A549 (cell line): ENCODE results near the gene COG8. TPM values are rescaled to one million over a fixed set of nuclear protein-coding genes. Genes with fewer than 3 reads are reported as not detected.
"Not testable (repeated sequence)": the region's sequence is repeated elsewhere in the genome, so short reads cannot be mapped to it uniquely, and the experiment has no call there.

Experiments used
- ATAC-seq, 2 experiments: fragments of 200-7000 bp in 1 of 2; fragments of >200 bp in 1 of 2; cut with Nextera tagmentation in 1 of 2; cut with Tn5 transposase in 1 of 2; 3 replicates each; pipeline versions ENCODE4 v1.8.0 to v1.9.1; 2018 to 2020; ENCODE audit warnings: mild to moderate bottlenecking in 1 of 2, moderate library complexity in 1 of 2
- CTCF ChIA-PET: fragments of 300-600 bp; sonication (Branson Sonifier 250); formaldehyde crosslinking; extraction: SDS; loops from one replicate; lab custom pipeline; 2021; ENCODE audit warnings: antibody characterized with exemption, inconsistent platforms; lab: Yijun Ruan, JAX
- POLR2A ChIA-PET: fragments of 350-600 bp; formaldehyde crosslinking; extraction: SDS; loops from one replicate; lab custom pipeline; 2021; ENCODE audit warnings: antibody characterized with exemption, inconsistent platforms; lab: Yijun Ruan, JAX
- DNase-seq, 2 experiments: peaks; one replicate each; pipeline versions ENCODE4 v3.0.0 to v3.0.0-alpha.2; 2011 to 2016; ENCODE audit warnings: low read depth in 1 of 2, low spot score in 1 of 2
- FAIRE-seq: peaks from 2 replicates; lab custom pipeline; 2011; peaks lifted over from hg19 to GRCh38; lab: Jason Lieb, UNC
- H3K27ac ChIP-seq, 2 experiments: fragments of >200 bp; sonication (Bioruptor Twin); formaldehyde crosslinking; 3 replicates each; pipeline ENCODE4 v1.5.1; 2016 to 2017
- H3K4me1 ChIP-seq: fragments of >200 bp; sonication (Bioruptor Twin); formaldehyde crosslinking; 3 replicates; pipeline ENCODE4 v1.6.1; 2016
- H3K4me2 ChIP-seq: fragments of >200 bp; sonication (Bioruptor Twin); formaldehyde crosslinking; 3 replicates; pipeline ENCODE4 v1.6.1; 2016
- H3K4me3 ChIP-seq: fragments of >200 bp; sonication (Bioruptor Twin); formaldehyde crosslinking; 3 replicates; pipeline ENCODE4 v1.5.1; 2016
- H3K9me3 ChIP-seq: fragments of >200 bp; sonication (Bioruptor Twin); formaldehyde crosslinking; 3 replicates; pipeline ENCODE4 v1.6.1; 2016
- ATOH8 ChIP-seq: fragments of 250-450 bp; sonication (Bioruptor Pico); IDR thresholded peaks from 2 replicates; pipeline ENCODE4 v1.5.0; 2020; ENCODE audit warnings: low read depth, mild to moderate bottlenecking, moderate library complexity
- BCL3 ChIP-seq: fragments of >200 bp; sonication (Bioruptor Twin); formaldehyde crosslinking; IDR thresholded peaks from 3 replicates; pipeline ENCODE4 v1.6.1; 2016
- CBX2 ChIP-seq: fragments of 200-600 bp; sonication (generic); IDR thresholded peaks from 2 replicates; pipeline ENCODE4 v1.6.1; 2016; ENCODE audit warnings: low read depth, mild to moderate bottlenecking, borderline replicate concordance
- CHD4 ChIP-seq: fragments of 200-600 bp; sonication (generic); IDR thresholded peaks from 2 replicates; pipeline ENCODE4 v1.6.1; 2016; ENCODE audit warnings: antibody characterized with exemption, mild to moderate bottlenecking, borderline replicate concordance
- FOSL2 ChIP-seq, 2 experiments: fragments of 450-650 bp in 1 of 2; fragments of >200 bp in 1 of 2; sonication (Bioruptor Twin) in 1 of 2; formaldehyde crosslinking; IDR thresholded peaks; 2 replicates each; pipeline versions ENCODE4 v1.5.0 to v1.6.1; 2016 to 2020; ENCODE audit warnings: mild to moderate bottlenecking in 1 of 2, moderate library complexity in 1 of 2
- FOXS1 ChIP-seq: fragments of 250-450 bp; sonication (Bioruptor Pico); IDR thresholded peaks from 2 replicates; pipeline ENCODE4 v1.5.0; 2020; ENCODE audit warnings: mild to moderate bottlenecking, moderate library complexity
- GATA3 ChIP-seq: IDR thresholded peaks from 2 replicates; pipeline ENCODE4 v1.6.1; 2012; ENCODE audit warnings: borderline replicate concordance
- HOXB5 ChIP-seq: fragments of 250-450 bp; sonication (Bioruptor Pico); IDR thresholded peaks from 2 replicates; pipeline ENCODE4 v1.5.0; 2020; ENCODE audit warnings: mild to moderate bottlenecking, moderate library complexity
- KDM1A ChIP-seq: fragments of 200-600 bp; sonication (generic); IDR thresholded peaks from 2 replicates; pipeline ENCODE4 v1.6.1; 2016; ENCODE audit warnings: low read depth, mild to moderate bottlenecking
- MYC ChIP-seq: IDR thresholded peaks from 2 replicates; pipeline ENCODE4 v1.6.1; 2012; ENCODE audit warnings: mild to moderate bottlenecking, inconsistent platforms, low read length, improper control_type of control experiment, borderline replicate concordance
- NPAS2 ChIP-seq: fragments of 250-450 bp; sonication (Bioruptor Pico); IDR thresholded peaks from 2 replicates; pipeline ENCODE4 v1.8.0; 2022; ENCODE audit warnings: mild to moderate bottlenecking, moderate library complexity, borderline replicate concordance
- PHF8 ChIP-seq: fragments of 200-600 bp; sonication (generic); IDR thresholded peaks from 2 replicates; pipeline ENCODE4 v1.6.1; 2016; ENCODE audit warnings: low read depth, mild to moderate bottlenecking, antibody characterized with exemption, moderate library complexity, borderline replicate concordance
- POLR2A ChIP-seq: IDR thresholded peaks from 2 replicates; pipeline ENCODE4 v1.6.1; 2012; ENCODE audit warnings: mild to moderate bottlenecking, low read length
- RARB ChIP-seq: fragments of 250-450 bp; sonication (Bioruptor Pico); IDR thresholded peaks from 2 replicates; pipeline ENCODE4 v1.8.0; 2021; ENCODE audit warnings: mild to moderate bottlenecking, moderate library complexity
- RFX5 ChIP-seq: fragments of 450-650 bp; IDR thresholded peaks from 2 replicates; pipeline ENCODE4 v1.7.1; 2014; ENCODE audit warnings: antibody characterized with exemption, mild to moderate bottlenecking, moderate library complexity
- SMC3 ChIP-seq: fragments of >200 bp; sonication (Bioruptor Twin); formaldehyde crosslinking; IDR thresholded peaks from 3 replicates; pipeline ENCODE4 v1.6.1; 2018; ENCODE audit warnings: inconsistent platforms
- ZC3H11A ChIP-seq: fragments of 450-650 bp; IDR thresholded peaks from 2 replicates; pipeline ENCODE4 v1.6.1; 2014; ENCODE audit warnings: antibody characterized with exemption, mild to moderate bottlenecking
- ZNF302 ChIP-seq: fragments of 250-450 bp; sonication (Bioruptor Pico); IDR thresholded peaks from 2 replicates; pipeline ENCODE4 v1.9.0; 2021; ENCODE audit warnings: inconsistent platforms, mild to moderate bottlenecking, moderate library complexity
- WGBS: methylation state at CpG from one replicate; pipeline ENCODE4 v1.1.6; 2017; ENCODE audit errors: missing lambda C conversion rate; 5-methylcytosine and 5-hydroxymethylcytosine counted together
- polyA plus RNA-seq, 4 experiments: library from polyadenylated mRNA; depleted of rRNA in 3 of 4; stranded (reverse); fragments of >200 nt; fragmentation: RNase III in 1 of 4; extraction: RNeasy Plus Mini Kit Qiagen cat#74134 plus additional on column Dnase treatment in 1 of 4; gene quantifications; 2 replicates in 3 of 4; 3 replicates in 1 of 4; pipeline ENCODE4 v1.2.3, GENCODE V29; 2011 to 2017
- TF ChIP-seq, protein P1 (sequence below): fragments of >200 bp; sonication (Bioruptor Twin); formaldehyde crosslinking; IDR thresholded peaks from 3 replicates; pipeline ENCODE4 v1.5.1; 2016
- TF ChIP-seq, protein P2 (sequence below): fragments of >200 bp; sonication (Bioruptor Twin); formaldehyde crosslinking; IDR thresholded peaks from 2 replicates; pipeline ENCODE4 v1.6.1; 2016
- TF ChIP-seq, protein P3 (sequence below): IDR thresholded peaks from 2 replicates; pipeline ENCODE4 v1.6.1; 2012
- TF ChIP-seq, protein P4 (sequence below): fragments of 450-650 bp; IDR thresholded peaks from 2 replicates; pipeline ENCODE4 v1.6.1; 2014; ENCODE audit warnings: antibody characterized with exemption

The COG8 gene
- polyA plus RNA-seq, 2 of the 4 experiments (the other 2 are of a cell fraction): 21.4 to 24.3 TPM

- 96% methylated on average over 4 of the region's 4 CpGs for WGBS
- Histone ChIP-seq H3K27ac (no peak overlapping the region), H3K4me2 (no peak overlapping the region), H3K9me3 (no peaks in the 10 kb centered on the region), H3K4me1 (peaks cover 3% of the 10 kb centered on the region; the same call in 1 of the 3 replicates), H3K4me3 (no peak overlapping the region)
- POLR2A ChIA-PET: no interaction called here
- DNase-seq: no peak
- no peak for ATAC-seq
- no peak for FAIRE-seq
- CTCF ChIA-PET: interaction anchor here (3.2 kb wide), 1 partner anchor 12 kb away, joined by 19 read pairs; no protein-coding TSS in a partner anchor
- TF ChIP-seq POLR2A: no peak
- TF ChIP-seq CBX2: no peak
- TF ChIP-seq HOXB5 (CRISPR knock-in tag): no peak
- TF ChIP-seq SMC3: no peak
- no peak for TF ChIP-seq FOSL2 (IDR thresholded peaks at IDR 0.05)
- TF ChIP-seq FOSL2 (CRISPR knock-in tag; IDR thresholded peaks at IDR 0.05): no peak
- no peak for TF ChIP-seq FOXS1 (CRISPR knock-in tag)
- no peak for TF ChIP-seq BCL3
- TF ChIP-seq, protein P1, sequence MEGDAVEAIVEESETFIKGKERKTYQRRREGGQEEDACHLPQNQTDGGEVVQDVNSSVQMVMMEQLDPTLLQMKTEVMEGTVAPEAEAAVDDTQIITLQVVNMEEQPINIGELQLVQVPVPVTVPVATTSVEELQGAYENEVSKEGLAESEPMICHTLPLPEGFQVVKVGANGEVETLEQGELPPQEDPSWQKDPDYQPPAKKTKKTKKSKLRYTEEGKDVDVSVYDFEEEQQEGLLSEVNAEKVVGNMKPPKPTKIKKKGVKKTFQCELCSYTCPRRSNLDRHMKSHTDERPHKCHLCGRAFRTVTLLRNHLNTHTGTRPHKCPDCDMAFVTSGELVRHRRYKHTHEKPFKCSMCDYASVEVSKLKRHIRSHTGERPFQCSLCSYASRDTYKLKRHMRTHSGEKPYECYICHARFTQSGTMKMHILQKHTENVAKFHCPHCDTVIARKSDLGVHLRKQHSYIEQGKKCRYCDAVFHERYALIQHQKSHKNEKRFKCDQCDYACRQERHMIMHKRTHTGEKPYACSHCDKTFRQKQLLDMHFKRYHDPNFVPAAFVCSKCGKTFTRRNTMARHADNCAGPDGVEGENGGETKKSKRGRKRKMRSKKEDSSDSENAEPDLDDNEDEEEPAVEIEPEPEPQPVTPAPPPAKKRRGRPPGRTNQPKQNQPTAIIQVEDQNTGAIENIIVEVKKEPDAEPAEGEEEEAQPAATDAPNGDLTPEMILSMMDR: no peak
- TF ChIP-seq, protein P2, sequence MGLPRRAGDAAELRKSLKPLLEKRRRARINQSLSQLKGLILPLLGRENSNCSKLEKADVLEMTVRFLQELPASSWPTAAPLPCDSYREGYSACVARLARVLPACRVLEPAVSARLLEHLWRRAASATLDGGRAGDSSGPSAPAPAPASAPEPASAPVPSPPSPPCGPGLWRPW: no peak
- TF ChIP-seq KDM1A: no peak
- TF ChIP-seq ZNF302 (CRISPR knock-in tag): no peak
- TF ChIP-seq, protein P3, sequence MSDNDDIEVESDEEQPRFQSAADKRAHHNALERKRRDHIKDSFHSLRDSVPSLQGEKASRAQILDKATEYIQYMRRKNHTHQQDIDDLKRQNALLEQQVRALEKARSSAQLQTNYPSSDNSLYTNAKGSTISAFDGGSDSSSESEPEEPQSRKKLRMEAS: no peak
- TF ChIP-seq CHD4: no peak
- TF ChIP-seq PHF8: no peak
- TF ChIP-seq RARB (CRISPR knock-in tag): no peak
- no peak for TF ChIP-seq ZC3H11A
- TF ChIP-seq ATOH8 (CRISPR knock-in tag): no peak
- TF ChIP-seq RFX5: no peak
Measured at GRCh38 chr16:69298261-69298660, 41.1 kb downstream of the COG8 start.

DNA sequence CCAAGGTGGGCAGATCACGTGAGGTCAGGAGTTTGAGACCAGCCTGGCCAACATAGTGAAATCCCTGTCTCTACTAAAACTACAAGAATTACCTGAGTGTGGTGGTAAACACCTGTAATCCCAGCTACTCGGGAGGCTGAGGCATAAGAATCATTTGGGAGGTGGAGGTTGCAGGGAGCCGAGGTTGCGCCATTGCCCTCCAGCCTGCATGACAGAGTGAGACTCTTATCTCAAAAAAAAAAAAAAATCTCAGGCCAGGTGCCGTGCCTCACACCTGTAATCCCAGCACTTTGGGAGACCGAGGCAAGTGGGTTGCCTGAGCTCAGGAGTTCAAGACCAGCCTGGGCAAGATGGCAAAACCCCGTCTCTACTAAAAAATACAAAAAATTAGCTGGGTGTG lies 42.6 kb downstream of the COG8 start:
- WGBS: 93% methylated on average over 7 of the region's 7 CpGs
- H3K9me3 ChIP-seq, DNase-seq, H3K27ac ChIP-seq, H3K4me2 ChIP-seq, H3K4me1 ChIP-seq, H3K4me3 ChIP-seq, POLR2A ChIA-PET, ATAC-seq, FAIRE-seq: not testable (repeated sequence)
- CTCF ChIA-PET: interaction anchor here (0.6 to 3.2 kb wide), 3 partner anchors 10 to 253 kb away, joined by 3 to 19 read pairs (median 3); no protein-coding TSS in a partner anchor

GRCh38 chr16:69294051-69294450 lies 45.3 kb downstream of the COG8 start:
- FAIRE-seq (no peak), DNase-seq (no peak), ATAC-seq (no peak)
- Histone ChIP-seq H3K4me3 (no peak overlapping the region), H3K4me1 (peaks cover 5% of the 10 kb centered on the region; the same call in 1 of the 3 replicates), H3K9me3 (no peaks in the 10 kb centered on the region), H3K4me2 (no peak overlapping the region), H3K27ac (no peak overlapping the region)
- ChIA-PET POLR2A (no interaction called here), CTCF (interaction anchor here (1.3 kb wide), 1 partner anchor 144 kb away, joined by 4 read pairs; no protein-coding TSS in a partner anchor)
- TF ChIP-seq, protein P4, sequence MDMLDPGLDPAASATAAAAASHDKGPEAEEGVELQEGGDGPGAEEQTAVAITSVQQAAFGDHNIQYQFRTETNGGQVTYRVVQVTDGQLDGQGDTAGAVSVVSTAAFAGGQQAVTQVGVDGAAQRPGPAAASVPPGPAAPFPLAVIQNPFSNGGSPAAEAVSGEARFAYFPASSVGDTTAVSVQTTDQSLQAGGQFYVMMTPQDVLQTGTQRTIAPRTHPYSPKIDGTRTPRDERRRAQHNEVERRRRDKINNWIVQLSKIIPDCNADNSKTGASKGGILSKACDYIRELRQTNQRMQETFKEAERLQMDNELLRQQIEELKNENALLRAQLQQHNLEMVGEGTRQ: no peak
- TF ChIP-seq MYC: no peak
- TF ChIP-seq NPAS2 (CRISPR knock-in tag): no peak
- TF ChIP-seq GATA3: no peak
- no peak for TF ChIP-seq BCL3
- no peak for TF ChIP-seq ZC3H11A
- 90% methylated on average over 1 of the region's 1 CpG for WGBS
